ENCODE results near the gene ZNF319. TPM values are rescaled to one million over a fixed set of nuclear protein-coding genes. Genes with fewer than 3 reads are reported as not detected.

ZNF319 gene
- total and polyA plus RNA-seq, 10 of the 15 experiments (the other 5 are each of a cell fraction or from before 2014, with no cell fraction given), result 0.29 to 7.4 (median 1.7) TPM

DNA sequence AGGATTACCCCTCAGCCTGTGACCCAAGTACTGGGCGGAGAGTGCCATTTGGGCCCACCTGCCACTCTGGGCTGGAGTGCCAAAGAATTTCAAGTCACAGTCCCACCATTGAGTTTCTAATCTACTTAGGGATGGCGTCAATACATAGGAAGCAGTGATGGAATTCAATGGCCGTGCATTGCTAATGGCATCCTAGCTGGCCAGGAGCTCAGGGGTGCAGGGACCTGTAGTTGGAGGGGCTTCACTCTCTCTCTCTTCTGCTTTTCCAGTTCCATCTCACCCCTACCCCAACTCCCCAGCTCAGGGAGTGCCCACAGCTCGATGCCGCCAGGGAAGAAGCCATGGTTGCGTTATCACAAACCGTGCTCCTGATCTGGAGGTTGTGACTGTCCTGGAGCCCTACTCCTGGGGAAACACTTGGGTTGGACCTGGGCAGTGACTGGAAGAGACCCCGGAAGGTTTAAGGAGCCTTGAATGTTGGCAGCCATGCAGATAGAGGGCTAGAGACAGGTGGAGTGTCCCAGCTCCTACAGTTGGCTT is 27.5 kb upstream of the ZNF319 start:
- no peak for ATAC-seq
- intact Hi-C loops (cut with micrococcal nuclease; ENCODE audit: unreplicated experiment), result loop anchor here (10.0 kb wide), 1 partner anchor 167 kb away; the partner anchor contains the start of gene CSNK2A2
- H3K36me3 ChIP-seq (ENCODE audit: control insufficient read depth in 2 of 2, insufficient read depth in 2 of 2, low read length in 1 of 2), result no peaks in the 10 kb centered on the region

More for the DNA sequence above, 27.5 kb upstream of the ZNF319 start:
- RAD21 ChIA-PET (ENCODE audit: unreplicated experiment), result interaction anchor here (1.3 to 1.4 kb wide), 2 partner anchors 93 to 96 kb away, joined by 3 to 5 read pairs; no protein-coding TSS in a partner anchor
- Histone ChIP-seq H3K27ac (ENCODE audit: control insufficient read depth, insufficient read depth) (no peak overlapping the region), H3K9ac (ENCODE audit: control insufficient read depth, insufficient read depth, low read length) (no peak overlapping the region), H3K4me1 (ENCODE audit: control insufficient read depth, insufficient read depth, low read length) (no peaks in the 10 kb centered on the region; the same call in 1 of the 2 replicates), H3K79me2 (ENCODE audit: control insufficient read depth, insufficient read depth, low read length) (no peaks in the 10 kb centered on the region), H2AFZ (ENCODE audit: control insufficient read depth, low read depth, low read length) (no peak overlapping the region), H3K4me2 (ENCODE audit: control insufficient read depth, insufficient read depth) (no peak overlapping the region), H3K27me3 (replicated peaks in 1 of 2; ENCODE audit: control insufficient read depth in 2 of 2, insufficient read depth in 2 of 2, low read length in 1 of 2) (peaks cover 11 to 13% of the 10 kb centered on the region in 2 experiments), H3K4me3 (no peak overlapping the region), H4K20me1 (ENCODE audit: control insufficient read depth, insufficient read depth) (no peaks in the 10 kb centered on the region), H3K9me3 (replicated peaks; ENCODE audit: control insufficient read depth, insufficient read depth, low read length) (no peaks in the 10 kb centered on the region)
- CTCF ChIA-PET, result interaction anchor here (1.4 to 2.9 kb wide), 2 partner anchors 69 to 94 kb away, joined by 7 to 13 read pairs; no protein-coding TSS in a partner anchor
- TF ChIP-seq KLF5 (IDR thresholded peaks at IDR 0.05; ENCODE audit: partially characterized antibody) (no peak), ZNF274 (IDR thresholded peaks at IDR 0.05; ENCODE audit: insufficient read depth, insufficient read length) (no peak), SMAD1 (IDR thresholded peaks at IDR 0.05; ENCODE audit: low read depth, partially characterized antibody) (no peak)
- TF ChIP-seq, protein P1, sequence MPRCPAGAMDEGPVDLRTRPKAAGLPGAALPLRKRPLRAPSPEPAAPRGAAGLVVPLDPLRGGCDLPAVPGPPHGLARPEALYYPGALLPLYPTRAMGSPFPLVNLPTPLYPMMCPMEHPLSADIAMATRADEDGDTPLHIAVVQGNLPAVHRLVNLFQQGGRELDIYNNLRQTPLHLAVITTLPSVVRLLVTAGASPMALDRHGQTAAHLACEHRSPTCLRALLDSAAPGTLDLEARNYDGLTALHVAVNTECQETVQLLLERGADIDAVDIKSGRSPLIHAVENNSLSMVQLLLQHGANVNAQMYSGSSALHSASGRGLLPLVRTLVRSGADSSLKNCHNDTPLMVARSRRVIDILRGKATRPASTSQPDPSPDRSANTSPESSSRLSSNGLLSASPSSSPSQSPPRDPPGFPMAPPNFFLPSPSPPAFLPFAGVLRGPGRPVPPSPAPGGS (IDR thresholded peaks at IDR 0.05; ENCODE audit: borderline replicate concordance, insufficient read depth, low read depth, low read length, poor library complexity, severe bottlenecking), result no peak
- no peak for DNase-seq (ENCODE audit: low read depth, low spot score)
- BruUV-seq (replicated peaks), result no TSS peak
- POLR2A ChIA-PET, result interaction anchor here (1.4 kb wide), 1 partner anchor 98 kb away, joined by 3 read pairs; no protein-coding TSS in a partner anchor
- in situ Hi-C loops (cut with MboI), result no loop called here
- SMC1A ChIA-PET (ENCODE audit: uncharacterized antibody, unreplicated experiment), result interaction anchor here (1.1 to 1.8 kb wide), 2 partner anchors 75 to 94 kb away, joined by 4 to 6 read pairs; no protein-coding TSS in a partner anchor
- no peak for FAIRE-seq
- 83% methylated on average over 8 of the region's 8 CpGs for WGBS (ENCODE audit: insufficient coverage, insufficient replicate concordance, low lambda C conversion rate, missing lambda C conversion rate)

All from GM12878 (cell line).